Trophoblast cell (in vitro differentiated cells and primary cell): Measurements from ENCODE around the gene HS3ST5.

Source experiments
- DNase-seq, 2 donors: peaks; one replicate each; pipeline ENCODE4 v3.0.0-alpha.2; 2016
- H2AFZ ChIP-seq: 2 replicates; pipeline ENCODE4 v1.6.1; 2013; ENCODE audit warnings: low read length, moderate library complexity, mild to moderate bottlenecking; ENCODE audit not compliant: insufficient read depth, poor library complexity
- H2AK5ac ChIP-seq: 2 replicates; pipeline ENCODE4 v1.6.1; 2013; ENCODE audit warnings: mild to moderate bottlenecking, low read length
- H2BK120ac ChIP-seq: 2 replicates; pipeline ENCODE4 v1.6.1; 2013; ENCODE audit warnings: low read length, mild to moderate bottlenecking, moderate library complexity; ENCODE audit not compliant: insufficient read depth, poor library complexity
- H2BK12ac ChIP-seq: 2 replicates; pipeline ENCODE4 v1.6.1; 2013; ENCODE audit warnings: mild to moderate bottlenecking, low read length, moderate library complexity
- H2BK5ac ChIP-seq: 2 replicates; pipeline ENCODE4 v1.6.1; 2013; ENCODE audit warnings: low read length, low read depth, moderate library complexity, mild to moderate bottlenecking; ENCODE audit not compliant: poor library complexity
- H3K14ac ChIP-seq: 2 replicates; pipeline ENCODE4 v1.6.1; 2013; ENCODE audit warnings: mild to moderate bottlenecking, low read length
- H3K18ac ChIP-seq: 2 replicates; pipeline ENCODE4 v1.6.1; 2013; ENCODE audit warnings: mild to moderate bottlenecking, low read length
- H3K23ac ChIP-seq: 2 replicates; pipeline ENCODE4 v1.6.1; 2013; ENCODE audit warnings: low read length
- H3K27ac ChIP-seq: 2 replicates; pipeline ENCODE4 v1.5.1; 2013; ENCODE audit warnings: low read depth, mild to moderate bottlenecking, inconsistent platforms, low read length, moderate library complexity
- H3K27me3 ChIP-seq: 2 replicates; pipeline ENCODE4 v1.6.1; 2013; ENCODE audit warnings: inconsistent platforms, mild to moderate bottlenecking, low read length, moderate library complexity; ENCODE audit not compliant: insufficient read depth
- H3K36me3 ChIP-seq, 2 experiments: 1 replicate in 1 of 2; 2 replicates in 1 of 2; pipeline ENCODE4 v1.6.1; 2013; ENCODE audit warnings: low read length in 2 of 2, mild to moderate bottlenecking in 2 of 2, moderate library complexity in 1 of 2; ENCODE audit not compliant: insufficient read depth in 2 of 2, control insufficient read depth in 1 of 2
- H3K4ac ChIP-seq: 2 replicates; pipeline ENCODE4 v1.6.1; 2013; ENCODE audit warnings: low read depth, mild to moderate bottlenecking, low read length, moderate library complexity
- H3K4me1 ChIP-seq, 2 experiments: 1 replicate in 1 of 2; 2 replicates in 1 of 2; pipeline ENCODE4 v1.6.1; 2013; ENCODE audit warnings: low read length in 2 of 2, mild to moderate bottlenecking in 2 of 2, moderate library complexity in 1 of 2; ENCODE audit not compliant: insufficient read depth in 2 of 2, control insufficient read depth in 1 of 2
- H3K4me2 ChIP-seq: 2 replicates; pipeline ENCODE4 v1.6.1; 2013; ENCODE audit warnings: inconsistent platforms, mild to moderate bottlenecking, low read length, moderate library complexity
- H3K4me3 ChIP-seq: 2 replicates; pipeline ENCODE4 v1.5.1; 2013; ENCODE audit warnings: mild to moderate bottlenecking, low read depth, low read length, inconsistent platforms
- H3K79me1 ChIP-seq: one replicate; pipeline ENCODE4 v1.6.1; 2013; ENCODE audit warnings: low read length
- H3K79me2 ChIP-seq: 2 replicates; pipeline ENCODE4 v1.6.1; 2013; ENCODE audit warnings: low read length, mild to moderate bottlenecking; ENCODE audit not compliant: control insufficient read depth, insufficient read depth, poor library complexity
- H3K9ac ChIP-seq: 2 replicates; pipeline ENCODE4 v1.6.1; 2013; ENCODE audit warnings: mild to moderate bottlenecking, low read length
- H3K9me3 ChIP-seq: 2 replicates; pipeline ENCODE4 v1.6.1; 2013; ENCODE audit warnings: low read depth, mild to moderate bottlenecking, control low read depth, inconsistent platforms, low read length; ENCODE audit not compliant: insufficient read depth
- H4K12ac ChIP-seq: 2 replicates; pipeline ENCODE4 v1.6.1; 2013; ENCODE audit warnings: low read depth, mild to moderate bottlenecking, low read length, moderate library complexity
- H4K8ac ChIP-seq: 2 replicates; pipeline ENCODE4 v1.6.1; 2013; ENCODE audit warnings: low read depth, mild to moderate bottlenecking, low read length, moderate library complexity
- H4K91ac ChIP-seq: one replicate; pipeline ENCODE4 v1.6.1; 2013; ENCODE audit warnings: low read depth, mild to moderate bottlenecking, low read length, moderate library complexity
- WGBS: extraction: QIAGEN DNeasy Blood & Tissue Kit; methylation state at CpG from one replicate; pipeline ENCODE4 v1.1.7; 2013; ENCODE audit warnings: missing lambda C conversion rate; ENCODE audit not compliant: insufficient read length, insufficient coverage; ENCODE audit errors: extremely low coverage; 5-methylcytosine and 5-hydroxymethylcytosine counted together

HS3ST5 gene

DNA sequence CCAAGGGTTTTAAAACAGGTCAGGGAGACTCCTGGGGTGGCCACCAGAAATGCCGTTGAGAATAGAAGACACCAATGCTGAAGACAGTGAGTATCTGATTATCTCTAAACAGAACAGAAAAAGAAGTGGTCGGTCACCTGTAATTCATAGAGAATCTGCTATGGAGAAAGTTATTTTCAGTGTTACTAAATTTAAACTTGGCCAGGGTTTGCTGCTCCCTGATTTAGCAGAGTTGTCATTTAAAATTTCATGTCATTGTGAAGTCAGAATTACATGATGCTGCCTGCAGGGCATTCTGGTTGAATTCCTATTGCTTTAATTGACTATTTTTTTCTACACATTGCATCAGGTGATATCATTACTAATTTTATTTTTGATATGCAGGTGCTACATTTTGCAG lies 114.1 kb downstream of the HS3ST5 start:
- no CpG with 5 or more reads among the region's 2 CpGs for WGBS
- H3K4ac ChIP-seq: no peak overlapping the region
- H2BK12ac ChIP-seq: no peak overlapping the region
- no peak for DNase-seq
- H3K4me2 ChIP-seq: no peak overlapping the region
- no peak overlapping the region for H3K4me3 ChIP-seq
- no peak overlapping the region for H2BK5ac ChIP-seq
- no peaks in the 10 kb centered on the region for H3K27me3 ChIP-seq
- no peak overlapping the region for H3K14ac ChIP-seq
- H3K9ac ChIP-seq: no peak overlapping the region
- no peak overlapping the region for H4K12ac ChIP-seq
- H4K91ac ChIP-seq: no peak overlapping the region
- no peak overlapping the region for H3K27ac ChIP-seq
- no peak overlapping the region for H3K23ac ChIP-seq
- H3K79me2 ChIP-seq: no peaks in the 10 kb centered on the region
- H2BK120ac ChIP-seq: no peak overlapping the region
- H3K79me1 ChIP-seq: no peaks in the 10 kb centered on the region
- no peaks in the 10 kb centered on the region for H3K36me3 ChIP-seq
- H2AK5ac ChIP-seq: no peak overlapping the region
- no peaks in the 10 kb centered on the region for H3K4me1 ChIP-seq
- H2AFZ ChIP-seq: no peak overlapping the region
- H3K9me3 ChIP-seq: no peaks in the 10 kb centered on the region
- no peak overlapping the region for H3K18ac ChIP-seq
- no peak overlapping the region for H4K8ac ChIP-seq

DNA sequence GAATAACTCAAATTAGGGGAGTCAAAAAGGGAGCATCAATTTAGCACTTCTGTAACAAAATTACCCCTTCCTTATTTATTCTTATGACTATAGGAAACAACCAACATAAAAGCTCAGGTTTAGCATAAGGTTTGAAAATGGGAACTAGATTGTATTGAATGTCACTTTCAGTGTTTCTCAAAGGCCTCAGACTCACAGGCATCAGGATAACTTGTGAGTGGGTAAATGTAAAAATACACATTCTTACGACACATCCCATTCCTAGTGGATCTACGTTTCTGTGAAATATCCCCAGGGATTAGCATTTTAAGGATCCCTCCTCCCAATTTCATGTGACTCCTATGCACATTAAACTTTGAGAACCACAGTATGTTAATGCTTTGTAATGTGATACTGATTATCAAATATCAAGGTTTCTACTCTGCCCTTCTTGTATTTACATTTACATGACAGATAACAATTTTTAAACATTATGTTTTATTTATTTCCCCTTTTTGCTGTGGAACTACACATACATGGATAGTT lies 114.8 kb downstream of the HS3ST5 start:
- Histone ChIP-seq H4K12ac (no peak overlapping the region), H2BK120ac (no peak overlapping the region), H4K8ac (no peak overlapping the region), H3K18ac (no peak overlapping the region), H2AFZ (no peak overlapping the region), H4K91ac (no peak overlapping the region), H3K27me3 (no peaks in the 10 kb centered on the region), H3K79me1 (no peaks in the 10 kb centered on the region), H3K9me3 (no peaks in the 10 kb centered on the region), H3K14ac (no peak overlapping the region), H2BK12ac (no peak overlapping the region), H2BK5ac (no peak overlapping the region), H3K79me2 (no peaks in the 10 kb centered on the region), H3K4ac (no peak overlapping the region), H3K9ac (no peak overlapping the region), H3K36me3 (no peaks in the 10 kb centered on the region), H3K23ac (no peak overlapping the region), H2AK5ac (no peak overlapping the region), H3K4me2 (no peak overlapping the region), H3K4me1 (no peaks in the 10 kb centered on the region), H3K27ac (no peak overlapping the region), H3K4me3 (no peak overlapping the region)
- WGBS: no CpG with 5 or more reads among the region's 2 CpGs
- DNase-seq: no peak

DNA sequence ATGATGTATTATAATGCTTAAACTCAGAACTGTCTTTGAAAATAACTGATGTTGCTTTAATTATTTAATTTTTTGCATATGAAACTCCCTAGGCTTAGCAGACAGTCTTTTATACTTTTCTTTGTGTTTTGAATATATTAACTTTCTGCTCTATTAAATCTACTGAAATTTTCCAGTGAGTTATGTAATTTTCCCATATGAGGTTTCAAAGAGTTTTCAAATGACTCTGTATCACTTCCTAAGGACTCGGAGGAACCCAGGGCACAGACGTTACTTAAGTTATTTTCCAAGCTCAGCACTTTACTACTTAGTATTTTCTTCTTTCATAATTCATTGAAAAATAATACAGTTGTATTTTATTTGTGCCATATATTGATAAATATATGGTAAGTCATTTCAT lies 122.6 kb downstream of the HS3ST5 start:
- Histone ChIP-seq H3K79me2 (no peaks in the 10 kb centered on the region), H3K79me1 (no peaks in the 10 kb centered on the region), H2BK120ac (no peak overlapping the region), H2AFZ (no peak overlapping the region), H3K27ac (no peak overlapping the region), H3K27me3 (no peaks in the 10 kb centered on the region), H4K91ac (no peak overlapping the region), H3K14ac (no peak overlapping the region), H2BK5ac (no peak overlapping the region), H3K4ac (no peak overlapping the region), H4K12ac (no peak overlapping the region), H3K18ac (no peak overlapping the region), H3K9me3 (no peaks in the 10 kb centered on the region), H2BK12ac (no peak overlapping the region), H2AK5ac (no peak overlapping the region), H4K8ac (no peak overlapping the region), H3K4me1 (no peaks in the 10 kb centered on the region), H3K4me2 (no peak overlapping the region), H3K4me3 (no peak overlapping the region), H3K36me3 (no peaks in the 10 kb centered on the region), H3K23ac (no peak overlapping the region), H3K9ac (no peak overlapping the region)
- no CpG with 5 or more reads among the region's 2 CpGs for WGBS
- DNase-seq: no peak

DNA sequence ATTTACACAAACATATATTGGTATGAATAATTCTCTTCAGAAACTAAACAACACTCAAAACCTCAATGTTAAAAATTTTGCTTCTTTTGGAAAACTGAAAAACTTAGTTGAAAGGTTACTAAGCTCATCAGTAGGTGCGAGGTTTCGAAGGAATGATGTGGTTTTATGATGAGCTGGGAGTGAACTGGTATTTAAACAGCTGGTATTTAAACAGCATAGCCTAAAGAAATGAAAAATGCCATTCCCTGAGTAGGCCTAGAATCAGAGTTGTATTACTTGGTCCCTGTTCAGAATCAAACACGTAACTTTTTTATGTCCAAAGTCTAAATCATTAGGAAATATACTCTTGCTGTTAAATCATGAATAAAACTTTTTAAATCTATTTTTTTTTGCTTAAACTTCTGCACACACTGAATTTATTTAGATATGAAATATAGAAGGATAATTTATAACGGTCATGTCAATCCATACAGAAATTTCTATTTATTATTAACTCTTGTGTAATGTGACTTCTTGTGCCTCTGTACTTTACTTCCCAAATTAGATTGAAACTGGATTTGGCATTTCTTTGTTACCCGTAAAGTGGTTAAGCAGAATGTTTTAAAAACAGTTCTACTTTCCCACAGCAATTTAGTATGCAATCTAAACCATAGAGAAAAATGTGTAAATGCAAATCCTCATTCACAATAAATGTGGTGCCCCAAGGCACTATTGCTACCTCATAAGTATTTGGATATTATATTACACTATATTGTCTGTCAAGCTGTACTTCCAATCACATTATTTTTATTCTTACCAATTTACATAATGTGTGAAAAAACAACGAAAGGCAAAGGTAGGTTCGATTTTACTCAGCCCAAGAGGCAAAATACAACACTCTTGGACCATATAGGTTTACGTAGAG lies 124.1 kb downstream of the HS3ST5 start:
- Histone ChIP-seq H2AFZ (no peak overlapping the region), H3K4me3 (no peak overlapping the region), H2AK5ac (no peak overlapping the region), H3K4me1 (no peaks in the 10 kb centered on the region), H3K36me3 (no peaks in the 10 kb centered on the region), H3K79me1 (no peaks in the 10 kb centered on the region), H3K9me3 (no peaks in the 10 kb centered on the region), H4K12ac (no peak overlapping the region), H3K14ac (no peak overlapping the region), H3K4ac (no peak overlapping the region), H2BK5ac (no peak overlapping the region), H3K9ac (no peak overlapping the region), H2BK120ac (no peak overlapping the region), H2BK12ac (no peak overlapping the region), H4K91ac (no peak overlapping the region), H3K23ac (no peak overlapping the region), H3K27ac (no peak overlapping the region), H3K4me2 (no peak overlapping the region), H3K79me2 (no peaks in the 10 kb centered on the region), H3K18ac (no peak overlapping the region), H3K27me3 (no peaks in the 10 kb centered on the region), H4K8ac (no peak overlapping the region)
- DNase-seq: no peak
- no CpG with 5 or more reads among the region's 8 CpGs for WGBS
